PFSK-1 (cell line): ENCODE measurements around the gene BICD2.

Experiments
- FOXP2 ChIP-seq: optimal IDR thresholded peaks from 2 replicates; pipeline ENCODE3; 2011; ENCODE audit warnings: borderline replicate concordance, control low read depth, inconsistent platforms; ENCODE audit not compliant: insufficient read depth; ENCODE audit errors: extremely low read length, extremely low read depth
- POLR2AphosphoS5 ChIP-seq: IDR thresholded peaks from 2 replicates; pipeline ENCODE4 v1.6.1; 2012; ENCODE audit warnings: low read depth, mild to moderate bottlenecking, control low read depth, low read length, moderate library complexity
- SIN3A ChIP-seq: IDR thresholded peaks from 2 replicates; pipeline ENCODE4 v1.6.1; 2012; ENCODE audit warnings: mild to moderate bottlenecking, low read length, moderate library complexity, borderline replicate concordance; ENCODE audit not compliant: insufficient read depth
- TAF1 ChIP-seq: IDR thresholded peaks from 2 replicates; pipeline ENCODE4 v1.6.1; 2012; ENCODE audit warnings: low read length, control low read depth, borderline replicate concordance; ENCODE audit not compliant: insufficient read depth
- TF ChIP-seq, protein P1 (sequence below), 2 experiments: IDR thresholded peaks; 2 replicates each; pipeline versions ENCODE4 v1.6.1 to v1.8.0; 2011 to 2012; ENCODE audit warnings: low read depth in 2 of 2, low read length in 2 of 2, control low read depth in 1 of 2, inconsistent platforms in 1 of 2, mild to moderate bottlenecking in 1 of 2, moderate library complexity in 1 of 2; ENCODE audit not compliant: insufficient read depth in 1 of 2

Gene BICD2

DNA sequence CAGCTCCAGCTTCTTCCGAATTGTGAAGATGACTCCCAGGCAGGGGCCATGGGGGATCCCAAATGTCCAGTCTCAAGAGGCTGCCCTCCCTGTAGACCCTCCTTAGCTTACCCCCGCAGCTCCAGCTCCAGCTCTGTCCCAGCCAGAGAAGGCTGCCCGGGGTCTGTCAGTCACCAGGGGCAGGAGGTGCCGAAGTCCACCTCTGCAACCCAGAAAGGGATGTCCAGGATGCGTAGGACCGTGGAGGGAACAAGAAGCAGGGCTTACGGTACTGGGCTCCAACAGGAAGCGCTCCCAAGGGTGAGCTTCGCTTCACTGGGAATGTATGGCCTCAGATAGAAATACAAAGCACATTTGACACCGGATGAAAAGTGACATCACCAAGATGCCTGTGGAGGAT lies 100.7 kb downstream of the BICD2 start:
- TF ChIP-seq POLR2AphosphoS5: no peak
- no peak for TF ChIP-seq SIN3A
- TF ChIP-seq TAF1: no peak
- TF ChIP-seq, protein P1, sequence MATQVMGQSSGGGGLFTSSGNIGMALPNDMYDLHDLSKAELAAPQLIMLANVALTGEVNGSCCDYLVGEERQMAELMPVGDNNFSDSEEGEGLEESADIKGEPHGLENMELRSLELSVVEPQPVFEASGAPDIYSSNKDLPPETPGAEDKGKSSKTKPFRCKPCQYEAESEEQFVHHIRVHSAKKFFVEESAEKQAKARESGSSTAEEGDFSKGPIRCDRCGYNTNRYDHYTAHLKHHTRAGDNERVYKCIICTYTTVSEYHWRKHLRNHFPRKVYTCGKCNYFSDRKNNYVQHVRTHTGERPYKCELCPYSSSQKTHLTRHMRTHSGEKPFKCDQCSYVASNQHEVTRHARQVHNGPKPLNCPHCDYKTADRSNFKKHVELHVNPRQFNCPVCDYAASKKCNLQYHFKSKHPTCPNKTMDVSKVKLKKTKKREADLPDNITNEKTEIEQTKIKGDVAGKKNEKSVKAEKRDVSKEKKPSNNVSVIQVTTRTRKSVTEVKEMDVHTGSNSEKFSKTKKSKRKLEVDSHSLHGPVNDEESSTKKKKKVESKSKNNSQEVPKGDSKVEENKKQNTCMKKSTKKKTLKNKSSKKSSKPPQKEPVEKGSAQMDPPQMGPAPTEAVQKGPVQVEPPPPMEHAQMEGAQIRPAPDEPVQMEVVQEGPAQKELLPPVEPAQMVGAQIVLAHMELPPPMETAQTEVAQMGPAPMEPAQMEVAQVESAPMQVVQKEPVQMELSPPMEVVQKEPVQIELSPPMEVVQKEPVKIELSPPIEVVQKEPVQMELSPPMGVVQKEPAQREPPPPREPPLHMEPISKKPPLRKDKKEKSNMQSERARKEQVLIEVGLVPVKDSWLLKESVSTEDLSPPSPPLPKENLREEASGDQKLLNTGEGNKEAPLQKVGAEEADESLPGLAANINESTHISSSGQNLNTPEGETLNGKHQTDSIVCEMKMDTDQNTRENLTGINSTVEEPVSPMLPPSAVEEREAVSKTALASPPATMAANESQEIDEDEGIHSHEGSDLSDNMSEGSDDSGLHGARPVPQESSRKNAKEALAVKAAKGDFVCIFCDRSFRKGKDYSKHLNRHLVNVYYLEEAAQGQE (IDR thresholded peaks at IDR 0.05; ENCODE audit: insufficient read depth in 1 of 2, low read depth in 2 of 2, low read length in 2 of 2): no peak
- TF ChIP-seq FOXP2: no peak

DNA sequence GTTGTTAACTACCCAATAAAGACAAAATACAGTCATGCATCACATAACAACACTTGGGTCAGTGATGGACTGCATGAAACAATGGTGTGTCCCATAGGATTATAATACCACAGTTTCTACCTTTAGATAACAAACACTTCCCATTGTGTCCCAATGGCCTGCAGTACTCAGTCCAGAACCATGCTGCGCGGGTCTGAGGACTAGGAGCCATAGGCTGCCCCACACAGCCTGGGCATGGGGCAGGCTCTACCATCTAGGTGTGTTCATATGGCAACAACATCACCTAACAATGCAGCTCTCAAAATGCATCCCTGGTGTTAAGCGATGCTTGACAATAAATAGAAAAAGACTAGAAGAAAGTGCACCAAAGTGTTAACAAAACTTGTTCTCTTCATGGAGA lies 101.5 kb downstream of the BICD2 start:
- TF ChIP-seq FOXP2: no peak

DNA sequence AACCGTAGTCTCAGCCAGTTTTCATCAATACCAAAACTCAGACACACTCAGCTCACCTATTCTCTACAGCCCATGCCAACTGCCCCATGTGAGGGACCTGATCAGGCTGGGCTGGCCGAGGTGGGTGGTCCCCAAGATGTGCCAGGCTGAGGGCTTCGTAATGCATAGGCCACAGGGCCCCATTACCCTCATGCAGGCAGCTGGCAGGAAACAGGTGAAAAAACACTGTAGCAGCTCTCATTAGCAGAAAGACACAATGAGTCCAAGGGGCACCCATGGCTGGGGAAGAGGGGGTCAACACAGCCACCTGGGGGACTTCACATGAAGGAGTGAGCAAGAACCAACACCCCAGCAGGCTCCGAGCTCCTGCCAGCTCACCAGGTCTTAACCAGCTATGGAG lies 102.9 kb downstream of the BICD2 start:
- TF ChIP-seq FOXP2: no peak
- TF ChIP-seq TAF1: no peak
- no peak for TF ChIP-seq SIN3A
- TF ChIP-seq POLR2AphosphoS5: no peak
- TF ChIP-seq, protein P1 (IDR thresholded peaks at IDR 0.05; ENCODE audit: insufficient read depth in 1 of 2, low read depth in 2 of 2, low read length in 2 of 2): no peak
